Activated CD4-positive, alpha-beta T cell treated with anti-CD3 and anti-CD28 coated beads for 1 hour (primary cell): ENCODE results near the gene KICS2.
"Not testable (repeated sequence)": the region's sequence is repeated elsewhere in the genome, so short reads cannot be mapped to it uniquely, and the experiment has no call there.

ENCODE experiments used
- DNase-seq: peaks from one replicate; pipeline ENCODE4 v3.0.0-alpha.2; 2020

KICS2 gene

DNA sequence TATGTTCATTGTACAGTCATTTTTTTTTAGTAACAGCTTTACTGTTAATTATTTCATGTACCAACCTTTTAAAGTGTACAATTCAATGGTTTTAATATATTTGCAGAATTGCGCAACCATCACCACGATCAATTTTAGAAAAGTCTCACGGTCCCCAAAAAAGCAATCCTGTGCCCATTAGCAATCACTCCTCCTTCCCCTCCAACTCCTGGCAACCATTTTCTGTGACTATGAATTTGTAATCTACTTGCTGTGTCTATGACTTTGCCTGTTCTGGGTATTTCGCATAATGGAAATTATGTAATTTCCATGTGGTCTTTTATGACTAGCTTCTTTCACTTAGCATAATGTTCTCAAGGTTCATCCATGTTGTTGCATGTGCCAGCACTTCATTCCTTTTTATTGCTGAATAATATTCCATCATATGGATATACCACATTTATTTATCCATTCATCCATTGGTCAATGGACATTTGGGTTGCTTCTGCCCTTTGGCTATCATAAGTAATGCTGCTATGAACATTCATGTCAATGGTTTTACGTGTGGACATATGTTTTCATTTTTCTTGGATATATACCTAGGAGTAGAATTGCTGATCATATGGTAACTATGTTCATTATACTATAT lies 9.9 kb downstream of the KICS2 start:
- DNase-seq = no peak

DNA sequence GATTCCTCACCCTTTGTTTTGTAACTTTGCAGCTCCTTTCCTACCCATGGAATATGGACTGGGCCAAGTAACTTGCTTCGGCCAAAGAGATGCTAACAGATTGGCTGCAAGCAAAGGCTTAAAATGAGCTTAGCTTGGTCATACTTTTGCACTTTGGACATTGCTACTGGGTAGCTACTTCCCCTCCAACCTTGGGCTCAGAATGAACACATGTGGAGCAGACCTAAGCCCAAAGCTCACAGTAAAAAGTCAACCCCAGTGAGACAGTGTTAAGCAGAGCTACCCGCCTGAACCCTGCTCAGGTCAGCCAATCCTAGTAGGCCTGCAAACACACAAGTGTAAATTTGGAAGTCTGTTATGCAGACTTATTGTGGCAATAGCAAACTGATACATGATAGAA lies 14.6 kb downstream of the KICS2 start:
- no peak for DNase-seq

DNA sequence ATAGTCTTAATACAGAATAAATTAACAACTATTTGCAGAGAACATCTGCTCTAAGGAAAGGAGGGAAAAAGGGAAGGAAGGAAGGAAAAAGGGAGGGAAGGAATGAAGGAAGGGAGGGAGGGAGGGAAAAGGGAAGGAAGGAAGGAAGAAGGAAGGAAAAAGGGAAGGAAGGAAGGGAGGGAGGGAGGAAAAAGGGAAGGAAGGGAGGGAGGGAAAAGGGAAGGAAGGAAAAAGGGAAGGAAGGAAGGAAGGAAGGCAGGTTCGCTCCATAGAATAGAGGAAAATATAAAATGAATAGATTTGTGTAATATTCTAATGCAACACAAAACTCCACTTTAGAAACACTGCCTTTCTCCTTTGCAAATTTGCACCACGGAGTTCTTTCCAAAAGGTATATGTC lies 16.6 kb downstream of the KICS2 start:
- DNase-seq = no peak

DNA sequence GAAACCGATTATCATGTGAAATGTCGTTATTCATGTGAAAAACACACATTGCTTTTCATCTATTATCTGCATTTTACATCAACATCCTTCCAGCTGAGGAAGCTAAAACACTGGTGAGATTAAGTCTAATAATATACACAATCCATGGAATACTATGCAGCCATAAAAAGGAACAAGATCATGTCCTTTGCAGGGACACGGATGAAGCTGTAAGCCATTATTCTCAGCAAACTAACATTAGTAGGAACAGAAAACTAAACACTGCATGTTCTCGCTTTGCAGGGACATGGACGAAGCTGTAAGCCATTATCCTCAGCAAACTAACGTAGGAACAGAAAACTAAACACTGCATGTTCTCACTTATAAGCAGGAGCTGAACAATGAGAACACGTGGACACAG lies 18.3 kb downstream of the KICS2 start:
- DNase-seq = no peak

DNA sequence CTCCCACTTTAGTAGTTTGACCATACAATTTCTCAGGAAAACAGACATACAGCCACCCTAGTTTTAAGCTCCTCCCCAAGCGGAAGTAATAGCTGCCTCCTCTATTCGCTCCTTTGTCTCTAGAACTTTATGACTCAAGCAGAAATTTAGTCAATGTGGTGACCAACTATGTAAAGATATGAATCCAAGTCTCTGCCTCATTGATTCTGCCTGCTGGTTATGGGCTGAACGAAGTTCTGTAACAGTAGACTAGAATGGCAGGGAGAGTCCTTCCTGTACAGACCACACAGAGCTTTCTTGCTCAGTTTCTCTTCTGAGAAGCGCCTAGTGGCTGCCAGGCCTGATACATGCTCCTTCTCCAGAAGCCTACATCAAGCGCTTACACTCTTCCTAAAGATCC lies 19.1 kb downstream of the KICS2 start:
- DNase-seq = no peak

DNA sequence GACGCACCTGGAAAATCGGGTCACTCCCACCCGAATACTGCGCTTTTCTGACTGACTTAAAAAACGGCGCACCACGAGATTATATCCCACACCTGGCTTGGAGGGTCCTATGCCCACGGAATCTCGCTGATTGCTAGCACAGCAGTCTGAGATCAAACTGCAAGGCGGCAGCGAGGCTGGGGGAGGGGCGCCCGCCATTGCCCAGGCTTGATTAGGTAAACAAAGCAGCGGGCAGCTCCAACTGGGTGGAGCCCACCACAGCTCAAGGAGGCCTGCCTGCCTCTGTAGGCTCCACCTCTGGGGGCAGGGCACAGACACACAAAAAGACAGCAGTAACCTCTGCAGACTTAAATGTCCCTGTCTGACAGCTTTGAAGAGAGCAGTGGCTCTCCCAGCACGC lies 26.3 kb downstream of the KICS2 start:
- DNase-seq = not testable (repeated sequence)

DNA sequence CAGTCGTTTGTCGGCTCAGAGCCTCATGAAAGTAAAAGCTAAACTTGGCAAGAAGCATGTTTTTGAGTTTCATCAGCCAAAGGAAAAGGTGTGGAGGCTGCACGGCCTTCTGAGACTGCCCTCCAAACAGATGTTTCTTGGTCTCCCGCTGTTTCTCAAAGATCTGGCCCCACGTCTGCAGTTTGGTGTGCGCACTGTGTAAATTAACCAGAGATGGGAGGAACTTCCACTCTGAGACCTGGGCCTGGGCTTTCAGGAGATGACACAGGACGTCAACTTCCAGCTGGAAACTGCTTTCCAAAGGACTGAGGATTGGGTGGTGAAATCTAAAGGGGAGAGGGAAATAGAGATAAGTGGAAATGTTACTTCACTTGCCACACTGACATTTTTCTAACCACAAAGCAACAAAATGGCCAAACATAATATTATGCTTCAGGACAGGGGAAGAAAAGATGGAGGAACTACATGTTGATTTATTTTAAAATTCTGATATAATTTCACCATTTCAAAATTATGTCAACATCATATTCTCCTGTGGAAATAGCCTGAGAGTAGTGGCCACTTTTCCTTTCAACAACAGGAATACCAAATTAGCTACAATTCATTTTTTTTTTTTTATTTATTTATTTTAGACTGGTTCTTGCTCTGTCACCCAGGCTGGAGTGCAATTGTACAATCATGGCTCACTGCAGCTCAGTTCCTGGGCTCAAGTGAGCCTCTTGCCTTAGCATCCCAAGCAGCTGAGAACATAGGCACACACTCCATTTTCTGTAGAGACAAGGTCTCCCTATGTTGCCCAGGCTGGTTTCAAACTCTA lies 27.6 kb downstream of the KICS2 start:
- DNase-seq = no peak

DNA sequence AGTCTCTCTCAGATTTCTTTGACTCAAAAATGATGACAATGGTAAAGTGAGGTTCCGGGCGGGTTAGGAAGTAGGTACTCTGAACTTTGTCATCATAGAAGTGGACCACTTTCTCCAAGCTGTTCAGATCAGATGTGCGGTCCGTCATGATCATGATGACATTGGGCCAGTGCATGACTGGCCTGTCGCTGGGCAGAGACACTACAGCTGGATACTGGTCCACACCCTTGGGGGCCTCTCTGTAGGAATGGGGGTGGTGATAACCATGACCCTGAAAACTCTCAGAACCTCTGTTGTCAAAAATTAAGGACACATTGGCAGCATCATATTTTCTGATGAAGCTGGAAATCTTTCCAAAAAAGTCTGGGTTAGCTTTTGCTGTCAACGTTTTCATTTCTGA lies 28.2 kb downstream of the KICS2 start:
- DNase-seq = no peak

DNA sequence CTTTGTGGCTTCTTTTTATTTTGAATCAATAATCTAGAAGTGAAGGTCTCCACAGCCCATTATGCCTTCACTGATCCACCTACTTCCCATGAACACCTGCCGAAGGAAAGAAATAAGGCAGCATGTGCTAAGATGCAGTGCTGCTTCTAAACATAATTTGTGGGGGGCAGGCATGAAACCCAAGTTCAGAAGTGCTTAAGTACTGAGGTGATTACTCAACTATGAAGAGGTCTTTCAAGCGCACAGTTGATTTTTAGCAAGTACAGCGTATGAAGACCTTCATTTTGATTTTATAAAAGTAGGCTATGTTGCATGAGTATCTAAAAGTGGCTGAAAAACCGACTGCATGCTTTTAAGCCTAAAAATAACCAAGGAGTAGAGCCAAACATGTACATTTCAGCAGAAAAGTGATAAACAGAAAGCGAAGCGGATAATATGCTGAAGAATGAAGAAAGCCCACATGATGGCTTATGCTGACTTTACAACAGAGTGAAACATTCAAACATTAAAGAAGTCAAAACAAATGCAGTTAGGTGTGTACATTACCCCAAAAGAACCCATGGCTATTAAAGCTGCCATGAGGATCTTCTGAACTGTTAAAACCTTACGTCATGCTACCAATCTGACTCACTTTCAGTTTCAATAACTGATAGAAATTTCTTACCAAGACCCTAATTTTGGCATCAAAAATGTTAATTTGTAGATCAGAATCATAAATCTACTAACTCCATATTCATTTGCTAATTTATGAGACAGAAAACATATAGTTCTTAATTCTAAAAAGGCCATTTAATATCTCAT lies 29.3 kb downstream of the KICS2 start:
- no peak for DNase-seq

DNA sequence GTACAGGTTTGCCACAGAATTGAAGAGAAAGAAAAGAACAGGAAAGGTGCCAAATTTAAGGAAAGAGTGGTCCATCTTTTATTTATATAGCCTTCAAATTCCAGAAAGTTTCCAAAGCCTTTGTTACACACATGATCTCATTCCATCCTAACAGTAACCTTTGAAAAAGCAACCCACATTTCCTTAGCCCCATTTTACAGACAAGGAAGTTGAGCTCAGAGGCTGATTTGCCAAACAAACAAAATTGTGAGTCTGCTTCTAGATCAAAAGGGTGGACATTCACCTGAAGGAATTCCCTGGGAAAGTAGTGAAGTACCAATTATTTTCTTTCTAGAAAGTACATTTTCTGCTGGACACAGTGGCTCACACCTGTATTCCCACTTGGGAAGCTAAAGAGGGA lies 32.0 kb downstream of the KICS2 start:
- no peak for DNase-seq

DNA sequence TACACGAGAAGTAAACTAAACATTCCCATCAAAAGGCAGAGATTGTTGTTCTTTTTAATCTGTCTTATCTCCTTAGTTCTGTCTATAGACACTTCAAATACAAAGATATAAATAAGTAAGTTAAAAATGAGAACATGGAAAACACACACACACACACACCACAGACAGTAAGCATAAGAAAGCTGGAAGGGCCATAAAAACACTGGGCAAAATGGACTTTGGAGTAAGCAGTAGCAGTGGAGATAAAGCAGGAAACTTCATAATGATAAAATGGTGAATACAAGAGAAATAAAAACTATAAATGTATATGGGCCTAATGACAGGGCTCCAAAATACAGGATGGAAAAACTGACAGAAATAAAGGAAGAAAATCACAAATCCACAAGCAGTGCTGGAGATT lies 32.6 kb downstream of the KICS2 start:
- DNase-seq = no peak

DNA sequence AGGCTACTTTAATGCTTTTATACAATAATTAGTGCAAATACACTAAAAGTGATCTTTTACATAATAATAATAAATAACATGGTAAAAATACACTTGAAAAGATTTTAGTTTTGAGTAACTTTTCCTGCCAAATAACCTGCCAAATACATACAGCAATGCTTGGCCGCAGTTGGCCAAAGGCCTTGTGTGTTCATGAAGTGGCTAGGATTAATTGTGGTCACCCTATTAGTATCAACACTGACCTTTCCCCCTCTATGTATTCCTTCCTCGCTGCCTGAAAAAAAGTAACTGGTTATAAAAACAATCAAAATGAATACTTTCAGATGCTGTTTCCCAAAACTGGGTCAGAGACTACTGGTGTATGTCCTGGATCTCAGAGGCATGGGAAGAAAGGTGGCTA lies 34.3 kb downstream of the KICS2 start:
- DNase-seq = no peak

DNA sequence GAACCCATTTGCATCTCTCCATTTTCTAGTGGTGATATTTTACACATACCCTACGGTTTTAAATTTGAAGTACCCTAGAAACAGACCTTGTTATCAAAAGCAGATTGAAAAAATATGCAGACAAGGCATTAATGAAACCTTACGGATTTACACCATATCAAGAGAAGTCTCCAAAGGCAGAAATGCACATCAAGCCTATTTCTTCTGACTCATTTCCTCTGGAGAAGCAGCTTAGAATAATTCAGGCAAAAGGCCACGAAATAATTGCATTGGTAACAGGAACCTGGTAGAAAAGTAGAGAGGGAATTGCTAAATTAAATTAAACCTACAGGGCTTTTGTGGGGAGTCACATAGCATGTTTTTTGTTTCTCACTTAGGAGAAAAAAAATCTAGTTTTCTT lies 34.7 kb downstream of the KICS2 start:
- no peak for DNase-seq

DNA sequence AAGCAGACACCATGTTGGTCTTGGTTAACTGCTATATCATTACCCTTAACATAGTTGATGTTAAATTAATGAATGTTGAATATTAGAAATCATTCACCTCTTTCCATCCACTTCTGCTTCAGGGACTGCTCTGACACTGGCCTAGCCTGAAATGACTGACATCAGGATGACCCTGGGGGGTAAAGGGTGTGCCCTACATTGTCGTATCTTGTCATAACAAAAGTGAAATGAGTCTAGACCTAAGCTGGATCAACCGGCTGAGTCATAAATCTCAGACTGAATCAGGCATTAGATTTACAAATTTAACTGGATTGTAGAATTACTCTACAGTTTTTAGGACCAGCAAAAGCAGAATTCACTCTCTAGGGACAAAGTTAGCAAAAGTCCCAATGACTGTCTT lies 35.3 kb downstream of the KICS2 start:
- no peak for DNase-seq

DNA sequence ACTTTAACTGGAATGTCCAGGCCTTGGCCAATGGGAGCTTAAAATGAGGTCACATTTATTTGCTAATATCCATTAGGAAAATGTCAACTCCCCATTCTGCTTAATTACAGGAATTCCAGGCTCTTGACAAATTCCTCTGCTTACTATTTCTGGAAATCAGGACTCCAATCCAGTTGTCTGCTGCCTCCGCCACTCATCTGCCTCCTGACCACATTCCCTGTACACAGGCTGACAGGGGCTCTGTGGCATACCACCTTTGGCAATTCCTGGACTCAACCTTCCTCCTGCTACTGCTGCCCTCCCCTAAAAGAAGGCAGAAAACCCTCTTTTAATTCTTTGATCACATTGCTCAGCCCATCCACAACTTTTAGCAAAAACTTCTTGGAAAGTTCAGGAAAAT lies 37.9 kb downstream of the KICS2 start:
- DNase-seq = no peak

DNA sequence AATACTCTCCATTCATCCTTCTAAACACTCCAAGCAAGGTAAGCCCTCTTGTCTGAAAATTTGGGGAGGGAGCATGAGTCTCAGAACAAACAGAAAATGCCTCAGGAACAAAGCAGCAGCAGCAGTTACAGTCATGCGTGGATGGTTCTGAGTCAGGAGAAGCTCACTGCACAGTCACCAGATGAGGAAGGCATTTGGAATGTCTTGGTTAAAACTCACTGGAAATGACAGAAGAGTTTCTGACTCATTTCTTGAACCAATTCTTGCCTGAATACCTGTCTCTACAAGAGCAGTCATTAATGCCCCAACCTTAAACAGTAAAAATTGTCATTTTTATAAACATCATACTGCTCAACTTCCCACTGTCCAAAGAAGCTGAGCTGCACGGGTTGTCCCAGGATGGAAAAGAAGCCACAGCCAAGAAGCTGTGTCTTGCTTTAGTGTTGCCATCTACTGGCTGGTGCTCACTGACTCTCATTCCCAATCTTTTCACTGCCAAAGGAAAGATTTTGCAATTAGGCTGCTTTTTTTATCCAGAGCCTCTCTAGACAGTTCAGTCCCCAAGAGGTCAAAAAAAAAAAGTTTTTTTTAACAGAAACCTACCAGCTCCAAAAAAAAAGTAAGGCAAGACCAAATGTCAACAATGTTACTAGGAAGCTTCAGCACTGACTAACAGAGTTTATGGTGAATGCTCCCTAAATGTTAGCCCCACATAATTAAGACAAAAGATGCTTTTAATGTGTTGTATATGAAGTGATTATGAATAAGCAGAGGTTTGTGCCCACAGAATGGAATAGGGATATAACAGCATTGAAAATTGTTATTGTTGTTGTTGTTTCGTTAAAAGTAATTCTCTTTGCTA lies 40.4 kb downstream of the KICS2 start:
- no peak for DNase-seq

DNA sequence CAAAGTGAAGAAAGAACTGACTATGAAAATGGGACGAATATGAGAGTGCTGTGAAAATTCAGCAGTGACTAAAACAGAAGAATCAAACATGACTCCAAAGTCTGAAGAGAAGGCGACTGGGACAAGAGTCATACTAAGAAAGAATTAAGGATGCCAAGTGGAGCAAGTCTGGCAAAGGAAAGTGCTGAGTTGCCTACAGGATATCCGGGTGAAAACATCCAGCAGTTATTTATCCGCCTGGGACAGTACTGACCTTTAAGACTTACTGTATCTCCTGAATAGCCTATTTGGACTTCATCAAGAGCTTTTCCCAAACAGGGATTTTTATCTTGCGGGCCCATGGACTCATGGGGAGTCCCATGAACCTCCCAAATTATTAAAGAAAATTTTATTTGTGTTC lies 41.1 kb downstream of the KICS2 start:
- no peak for DNase-seq

DNA sequence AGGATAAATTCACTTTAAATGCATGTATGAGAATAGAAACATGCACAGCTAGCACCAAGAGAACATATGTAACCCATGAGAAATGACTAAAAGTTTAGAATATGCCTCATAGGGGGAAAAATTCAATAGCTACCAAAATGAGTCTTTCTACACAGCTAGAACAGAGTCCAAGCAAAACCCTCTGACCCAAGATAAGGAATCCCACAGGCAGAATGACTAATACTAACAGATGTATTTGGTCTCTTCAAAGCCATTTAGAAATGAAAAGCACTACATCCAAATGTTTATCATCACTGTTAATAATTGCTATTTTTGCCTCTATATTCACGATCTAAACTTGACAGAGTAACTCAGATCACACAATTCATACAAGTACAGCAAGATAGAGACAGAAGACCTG lies 44.0 kb downstream of the KICS2 start:
- no peak for DNase-seq

DNA sequence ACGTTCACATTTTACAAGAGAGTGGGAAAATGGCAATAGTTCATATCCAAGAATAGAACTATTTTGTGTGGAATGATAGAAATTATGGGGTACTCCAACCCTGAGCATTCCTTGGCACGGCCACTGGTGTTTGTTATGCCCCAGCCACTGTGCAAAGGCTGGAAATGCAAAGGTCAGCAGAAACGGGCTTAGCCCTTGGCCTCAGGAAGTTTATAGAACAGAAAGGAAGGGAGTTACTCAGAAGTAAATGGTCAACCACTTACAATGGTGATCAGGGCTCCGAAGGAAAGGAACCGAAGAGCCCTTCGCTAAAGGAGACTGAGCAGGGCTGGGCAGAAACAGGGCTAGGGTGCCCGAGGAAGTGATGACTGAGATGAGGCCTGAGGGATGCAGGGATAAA lies 45.1 kb downstream of the KICS2 start:
- no peak for DNase-seq

DNA sequence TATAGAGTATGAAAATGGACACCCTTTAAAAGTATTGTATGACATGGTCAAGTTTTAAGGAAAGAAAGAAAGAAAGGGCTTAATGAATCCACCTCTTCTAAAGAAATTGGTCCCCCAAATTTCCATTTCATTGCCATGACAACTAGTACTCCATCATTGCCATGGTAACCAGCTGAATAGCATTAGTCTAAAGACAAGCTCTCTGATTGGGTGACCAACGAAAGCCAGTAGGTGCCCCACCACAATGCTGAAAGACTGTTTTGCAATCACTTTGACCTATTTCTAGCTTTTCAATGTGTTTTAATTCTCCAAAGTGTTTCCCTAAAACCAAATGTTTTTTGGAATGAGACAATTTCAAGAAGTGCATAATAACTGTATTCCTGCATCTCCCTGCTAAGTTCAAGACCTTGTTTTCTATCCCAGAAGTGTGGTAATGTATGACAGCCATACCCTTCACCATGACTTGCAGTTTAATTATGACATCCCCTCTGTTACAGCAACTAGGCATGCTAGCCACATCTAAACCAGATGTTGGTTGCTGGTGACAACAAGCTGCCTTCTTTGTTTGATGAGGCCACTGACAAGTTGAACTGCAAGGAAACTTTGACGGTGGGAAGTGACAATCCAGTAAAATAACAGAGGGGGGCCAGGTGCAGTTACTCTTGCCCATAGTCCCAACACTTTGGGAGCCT lies 46.7 kb downstream of the KICS2 start:
- DNase-seq = no peak

DNA sequence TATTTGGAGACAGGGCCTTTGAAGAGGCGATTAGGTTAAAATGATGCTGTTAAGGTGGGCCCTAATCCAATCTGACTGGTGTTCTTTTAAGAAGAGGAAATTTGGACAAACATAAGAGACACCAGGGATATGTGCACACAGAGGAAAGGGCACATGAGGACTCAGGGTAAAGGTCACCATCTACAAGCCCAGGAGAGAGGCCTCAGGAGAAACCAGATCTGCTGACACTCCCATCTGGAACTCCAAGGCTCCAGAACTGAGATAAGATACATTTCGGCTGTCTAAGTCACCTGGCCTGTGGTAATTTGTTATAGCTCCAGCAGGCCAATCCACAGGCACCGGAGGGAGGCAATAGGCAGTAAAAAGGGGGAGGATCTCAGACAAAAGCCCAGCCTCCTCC lies 48.6 kb downstream of the KICS2 start:
- DNase-seq = no peak
